ENCODE results near the gene TEX47. TPM values are rescaled to one million over a fixed set of nuclear protein-coding genes. Genes with fewer than 3 reads are reported as not detected.

TEX47 gene
- not detected for polyA plus RNA-seq (ENCODE audit: insufficient read length)

- DNase-seq (ENCODE audit: low read depth): no peak
Measured at GRCh38 chr7:88795553-88795952, at the start of gene TEX47. Gene TEX47, minus strand, starts transcription at chr7:88795737. Its CDS starts 795 bp downstream, at chr7:88794942.

- no peak for DNase-seq (ENCODE audit: low read depth)
Measured at GRCh38 chr7:88845091-88845490, 49.6 kb upstream of the TEX47 start.

GRCh38 chr7:88842201-88842600, 46.7 kb upstream of the TEX47 start:
- DNase-seq (ENCODE audit: low read depth): no peak

DNA sequence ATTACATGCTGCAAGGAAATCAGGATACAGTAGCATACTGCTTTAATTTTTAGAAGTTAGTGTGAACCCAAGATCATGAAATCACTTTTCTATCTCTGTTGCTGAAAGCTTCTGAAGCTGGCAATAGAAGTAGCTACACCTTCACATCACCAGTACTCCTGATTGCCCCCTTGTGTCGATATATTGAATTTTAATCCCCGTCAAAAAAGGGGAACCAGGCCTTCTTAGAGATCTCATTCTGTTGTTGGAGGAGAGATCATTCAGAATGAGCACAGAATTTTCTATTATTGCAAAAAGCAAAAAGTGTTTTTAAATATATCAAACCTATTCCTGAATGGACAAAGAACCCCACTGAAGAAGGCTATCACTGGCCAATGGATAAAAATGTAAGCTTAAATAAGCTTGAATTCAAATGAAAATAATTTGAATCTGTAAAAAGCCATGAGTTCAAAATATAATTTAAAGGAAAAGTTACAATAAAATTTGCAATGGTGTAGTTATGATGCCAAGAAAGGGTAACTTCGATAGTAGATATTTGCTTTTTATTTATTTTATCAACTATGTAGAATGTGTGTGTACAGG, 39.7 kb upstream of the TEX47 start:
- DNase-seq (ENCODE audit: low read depth): no peak

DNA sequence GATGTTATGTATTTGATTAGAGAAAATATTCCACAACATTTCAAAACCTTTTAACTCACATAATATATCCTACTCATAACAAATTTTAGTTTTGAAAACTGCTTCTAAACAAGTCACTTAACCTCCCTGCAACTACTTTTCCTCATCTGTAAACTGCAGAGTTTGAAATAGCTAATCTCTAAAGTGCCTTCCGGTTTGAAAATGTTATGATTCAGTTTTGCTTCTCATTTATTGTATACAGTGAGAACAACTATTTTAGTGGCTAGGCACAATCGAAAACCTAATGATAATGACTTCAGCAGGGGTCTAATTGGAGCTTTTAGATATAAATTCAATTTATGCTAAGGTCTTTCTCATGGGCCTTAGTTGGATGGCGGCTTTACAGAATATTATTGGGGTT, 30.7 kb upstream of the TEX47 start:
- DNase-seq (ENCODE audit: low read depth): no peak

DNA sequence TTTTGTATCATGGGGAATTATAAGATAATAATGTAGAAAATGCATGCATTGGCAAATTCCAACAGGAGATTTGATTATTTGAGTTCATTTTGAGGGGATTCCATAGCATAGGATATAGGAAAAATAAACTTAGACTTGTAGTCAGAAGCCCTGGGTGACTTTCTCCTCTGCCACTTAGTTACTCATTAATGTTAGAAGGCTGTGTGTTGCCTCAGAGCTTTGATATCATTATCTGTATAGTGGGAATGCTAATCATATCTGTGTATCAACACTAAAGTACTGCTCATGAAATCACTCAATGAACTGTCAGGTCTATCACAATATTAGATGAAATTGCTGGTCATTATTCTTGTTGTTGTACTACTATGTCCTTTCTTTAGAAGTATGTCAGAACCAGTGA, 23.0 kb upstream of the TEX47 start:
- no peak for DNase-seq (ENCODE audit: low read depth)

DNA sequence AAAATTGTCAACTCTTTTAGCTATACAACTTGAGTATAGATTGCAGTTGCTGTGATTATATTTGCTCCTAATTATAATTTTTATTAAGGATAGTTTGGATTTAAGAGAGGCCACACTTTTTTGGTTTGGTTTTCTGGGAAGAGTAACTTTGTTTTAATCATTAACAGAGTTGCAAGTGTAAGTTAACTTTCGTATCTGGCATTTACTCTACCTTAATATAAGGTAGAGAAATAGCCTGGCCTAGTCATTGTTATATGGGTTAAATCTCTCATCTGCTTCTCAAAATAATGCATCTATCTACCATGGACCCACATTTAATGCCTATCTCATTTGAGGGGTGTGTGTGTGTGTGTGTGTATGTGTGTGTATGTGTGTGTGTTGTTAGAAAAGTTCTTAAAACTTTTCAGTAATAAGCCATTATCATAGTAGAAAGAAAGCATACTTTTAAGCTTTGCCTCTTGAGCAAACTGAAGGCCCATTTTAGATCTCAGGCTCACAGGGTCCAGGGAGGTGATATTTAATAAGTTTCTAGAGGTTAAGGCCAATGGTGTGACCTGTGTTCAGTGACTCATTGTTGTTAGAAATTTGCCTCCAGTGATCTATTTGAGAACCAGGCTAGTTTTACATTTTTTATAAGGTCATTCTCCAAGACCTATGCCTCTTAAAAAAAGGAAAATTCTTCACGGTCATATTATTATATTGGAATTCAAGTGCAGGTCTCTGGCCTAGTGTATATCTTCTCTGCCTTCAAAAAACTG, 10.9 kb upstream of the TEX47 start:
- DNase-seq (ENCODE audit: low read depth): no peak

DNA sequence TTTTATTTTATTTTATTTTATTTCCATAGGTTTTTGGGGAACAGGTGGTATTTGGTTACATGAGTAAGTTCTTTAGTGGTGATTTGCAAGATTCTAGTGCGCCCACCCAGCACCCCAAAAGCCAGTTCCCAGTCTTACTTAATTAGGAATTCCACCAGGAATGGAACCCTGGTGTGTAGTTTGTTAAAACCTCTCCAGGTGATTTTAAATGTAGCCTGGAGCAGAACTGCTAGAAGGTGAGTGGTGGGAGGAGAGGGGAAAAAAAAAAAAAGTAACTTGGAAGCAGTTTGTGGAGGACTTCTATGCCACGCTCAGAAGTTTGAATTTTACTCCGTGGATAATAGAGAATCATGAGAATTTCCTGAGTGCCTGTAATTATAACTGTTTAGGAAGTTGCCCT, 5.5 kb upstream of the TEX47 start:
- no peak for DNase-seq (ENCODE audit: low read depth)

- no peak for DNase-seq (ENCODE audit: low read depth)
Measured at GRCh38 chr7:88792361-88792760, 3.2 kb downstream of the TEX47 start.

DNA sequence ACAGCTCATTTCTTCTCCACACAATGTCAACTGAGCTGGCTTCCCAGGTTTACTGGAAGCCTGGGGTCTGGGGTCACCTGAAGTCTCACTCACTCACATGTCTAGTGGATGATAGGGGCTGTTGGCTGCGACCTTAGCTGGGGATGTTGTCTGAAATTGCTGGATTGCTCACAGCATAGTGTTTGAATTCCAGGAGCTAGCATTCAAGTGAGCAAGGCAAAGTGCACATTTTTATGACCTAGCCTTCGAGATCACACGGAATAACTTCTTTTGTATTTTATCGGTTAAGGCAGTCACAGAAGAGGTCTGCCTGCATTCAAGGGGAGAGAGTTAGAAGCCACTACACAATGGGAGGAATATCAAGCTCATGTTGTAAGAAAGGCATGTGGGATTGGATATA, 3.6 kb downstream of the TEX47 start:
- DNase-seq (ENCODE audit: low read depth): no peak

DNA sequence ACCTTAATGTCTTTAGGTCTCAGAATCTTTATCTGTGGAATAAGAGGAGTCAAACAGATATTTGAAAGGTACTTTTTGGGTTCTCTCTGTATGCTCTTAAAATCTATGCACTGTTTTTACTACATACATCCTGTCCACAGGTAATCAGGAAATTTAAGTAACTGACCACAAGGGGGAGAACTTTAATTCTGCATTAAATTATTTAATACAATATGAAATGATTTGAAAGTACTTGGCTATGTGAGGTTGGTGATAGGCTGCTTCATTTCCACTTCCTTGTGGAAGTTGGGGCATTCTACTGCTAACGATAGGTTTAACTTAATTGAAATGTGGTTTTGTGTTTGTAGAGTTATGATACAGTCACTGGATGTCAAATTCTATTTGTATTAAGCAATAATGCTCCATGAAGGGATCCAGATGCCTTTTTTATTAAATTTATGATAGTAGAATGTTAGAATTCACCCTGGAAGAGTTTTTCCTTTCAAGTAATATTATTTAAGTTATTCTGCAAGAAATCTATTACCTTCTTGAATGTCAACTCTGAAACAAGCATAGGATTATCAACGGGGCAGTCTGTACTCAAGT, 6.0 kb downstream of the TEX47 start:
- no peak for DNase-seq (ENCODE audit: low read depth)

- DNase-seq (ENCODE audit: low read depth): no peak
Measured at GRCh38 chr7:88787777-88788176, 7.8 kb downstream of the TEX47 start.

GRCh38 chr7:88775838-88776237, 19.7 kb downstream of the TEX47 start:
- no peak for DNase-seq (ENCODE audit: low read depth)

DNA sequence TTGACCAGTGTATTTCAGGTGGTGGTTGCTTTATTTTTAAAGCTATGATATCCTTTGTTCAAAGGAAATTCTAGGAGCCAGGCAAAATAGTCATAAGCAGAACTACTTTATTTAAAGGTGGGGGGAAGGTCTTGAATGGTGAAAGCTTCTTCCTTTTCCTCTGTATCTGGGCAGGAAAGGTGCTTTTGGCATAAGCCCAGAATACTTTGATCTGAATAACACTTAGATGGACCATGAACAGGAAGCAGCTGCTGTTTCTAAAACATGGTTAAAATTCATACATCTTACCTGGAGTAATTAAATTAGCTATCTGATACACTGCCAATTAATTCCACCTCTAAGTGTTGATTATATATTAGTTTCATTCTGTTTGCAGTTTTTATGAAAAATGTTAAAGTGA, 22.8 kb downstream of the TEX47 start:
- no peak for DNase-seq (ENCODE audit: low read depth)

- DNase-seq (ENCODE audit: low read depth): no peak
Measured at GRCh38 chr7:88771417-88771816, 24.1 kb downstream of the TEX47 start.

DNA sequence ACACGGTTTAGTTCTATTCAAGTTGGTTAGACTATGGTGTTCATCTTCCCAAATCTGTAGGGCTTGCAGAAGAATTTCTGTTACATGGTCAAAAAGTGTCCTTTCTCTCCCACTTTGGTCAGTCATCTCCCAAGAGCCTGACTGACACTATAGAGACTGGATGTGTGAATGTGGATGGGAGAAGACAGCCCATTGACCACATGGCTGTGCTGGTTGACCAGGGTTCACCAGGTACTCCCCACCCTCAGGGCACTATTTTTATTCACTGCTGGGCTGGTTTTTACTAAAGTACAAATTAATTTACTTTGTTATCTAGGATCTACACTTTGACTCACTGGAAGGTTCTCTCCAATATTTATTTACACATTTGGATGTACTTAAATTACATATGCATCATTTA, 33.8 kb downstream of the TEX47 start:
- DNase-seq (ENCODE audit: low read depth): no peak

GRCh38 chr7:88760136-88760515, 35.4 kb downstream of the TEX47 start:
- no peak for DNase-seq (ENCODE audit: low read depth)

DNA sequence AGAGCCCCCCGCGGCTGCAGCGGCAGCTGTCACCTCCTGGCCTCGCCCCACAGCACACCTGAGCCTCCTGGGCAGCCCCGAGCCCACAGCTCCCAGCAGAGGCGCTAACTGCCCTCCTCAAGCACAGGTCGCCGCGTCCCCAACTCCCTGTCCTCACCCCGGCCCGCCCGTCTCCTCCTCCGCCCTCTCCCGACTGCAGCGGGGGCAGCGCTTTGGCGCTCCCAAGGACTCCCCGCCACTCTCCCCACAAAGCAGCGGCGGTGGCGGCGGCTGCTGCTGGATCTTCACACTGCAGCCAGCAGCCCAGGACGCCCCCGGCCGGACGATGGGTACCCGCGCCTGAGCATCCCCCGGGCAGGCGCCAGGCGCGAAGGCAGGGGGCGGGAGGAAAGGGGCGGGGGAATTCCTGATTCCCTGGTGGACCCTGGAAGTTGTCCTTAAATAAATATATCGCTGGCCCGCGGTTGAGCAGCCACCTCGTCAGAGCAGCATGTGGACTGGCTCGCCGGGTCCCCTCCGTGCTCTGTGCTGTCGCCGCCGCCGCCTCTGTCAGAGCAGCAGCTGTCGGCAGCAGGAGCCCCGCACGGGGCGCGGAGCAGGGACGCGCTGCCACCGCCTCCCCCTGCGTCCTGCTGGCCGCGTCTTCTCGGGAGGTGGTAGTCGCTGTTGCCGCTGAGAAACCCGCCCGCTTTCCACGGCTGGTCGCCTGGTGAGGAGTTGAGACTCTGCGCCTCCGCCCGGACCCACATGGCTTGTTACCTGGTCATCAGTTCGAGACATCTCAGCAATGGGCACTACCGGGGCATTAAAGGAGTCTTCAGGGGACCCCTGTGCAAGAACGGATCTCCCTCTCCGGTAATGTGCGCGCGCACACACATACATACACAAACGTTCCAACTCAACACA, 36.1 kb downstream of the TEX47 start, which contains the start of gene ZNF804B:
TSS of gene ZNF804B (plus strand) at position 471 of the 906 bp plus-strand sequence. CDS start at position 748, 277 bp downstream.
- DNase-seq (ENCODE audit: low read depth): no peak

DNA sequence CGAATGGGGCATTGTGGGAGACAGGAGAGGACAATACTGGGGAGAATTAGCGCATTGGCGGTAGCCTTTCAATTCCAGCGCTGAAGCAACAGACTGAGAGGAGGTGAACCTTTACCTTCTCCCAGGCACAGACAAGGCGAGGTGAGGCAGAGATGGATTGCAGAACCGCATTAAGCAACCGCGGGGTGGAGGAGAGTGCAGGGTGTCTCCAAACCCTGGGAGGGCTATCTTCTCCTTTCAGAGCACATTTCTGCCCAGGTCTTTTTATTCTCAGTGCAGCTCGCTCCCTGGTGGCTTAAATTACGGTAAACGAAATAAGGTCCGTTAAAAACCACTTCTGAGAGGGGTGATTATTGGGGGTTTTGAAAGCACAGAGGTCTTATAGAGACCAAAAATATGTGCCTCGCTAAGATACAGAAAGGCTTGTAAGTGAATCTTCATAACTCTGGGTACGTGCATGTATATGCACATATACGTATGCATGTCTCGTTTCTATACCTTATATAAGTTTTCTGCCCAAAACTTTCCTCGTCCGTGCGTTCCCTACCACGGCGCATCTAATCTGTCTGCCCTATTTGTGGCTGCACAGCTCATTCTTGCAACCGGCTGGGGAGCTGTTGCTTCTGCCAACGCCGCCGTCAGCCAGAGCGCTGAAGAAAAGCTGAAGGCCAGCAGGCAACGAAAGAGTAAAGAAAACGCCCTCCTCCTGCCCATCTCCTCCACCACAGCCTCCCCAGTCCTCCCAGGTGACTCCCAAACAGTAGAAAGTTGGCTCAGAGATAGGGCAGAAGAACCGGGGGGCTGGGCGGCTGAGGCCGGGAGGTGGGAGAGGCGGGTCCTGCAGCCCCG, 36.9 kb downstream of the TEX47 start:
- DNase-seq (ENCODE audit: low read depth): no peak

DNA sequence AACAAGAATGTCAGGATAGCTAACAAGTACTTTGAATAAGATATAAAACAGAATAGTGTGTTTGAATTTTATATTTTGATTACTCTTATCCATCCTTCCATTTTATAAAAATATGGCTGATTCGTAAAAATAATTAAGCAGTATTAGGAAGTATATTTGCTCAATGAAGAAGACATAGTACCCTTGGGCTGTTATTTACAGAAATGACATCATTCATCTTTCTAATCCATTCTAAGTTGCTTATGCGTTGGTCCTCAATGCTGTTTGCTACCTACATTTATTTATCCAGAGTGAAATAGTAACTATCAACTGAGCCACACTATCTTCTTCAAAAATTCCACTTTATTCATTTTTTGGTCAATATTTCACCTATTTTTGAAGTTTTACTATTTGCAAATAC, 38.2 kb downstream of the TEX47 start:
- no peak for DNase-seq (ENCODE audit: low read depth)

DNA sequence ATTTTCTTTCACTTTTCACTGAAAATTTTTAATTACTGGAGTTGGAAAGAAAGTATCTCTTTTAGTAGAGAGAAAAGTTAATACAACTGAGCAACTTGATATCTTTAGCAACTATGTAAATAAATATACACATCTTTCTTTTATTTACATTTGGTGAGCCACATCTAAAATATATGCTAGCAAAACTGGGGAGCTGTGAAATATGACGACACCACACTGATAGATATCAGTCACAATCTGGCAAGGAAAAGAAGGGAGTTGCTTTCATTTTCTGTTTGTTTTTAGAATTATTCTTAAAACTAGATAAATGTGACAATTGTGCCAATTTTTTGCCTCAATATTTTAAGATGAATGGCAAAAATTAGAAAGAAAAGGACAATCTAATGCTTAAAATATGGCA, 38.7 kb downstream of the TEX47 start:
- no peak for DNase-seq (ENCODE audit: low read depth)

All from forelimb muscle (tissue), 1 donor.